ENCODE results near the gene HSDL2. TPM values are rescaled to one million over a fixed set of nuclear protein-coding genes. Genes with fewer than 3 reads are reported as not detected.
A peak's percentile ranks its signal among the peaks of the same experiment; 100 is the strongest.
"Not testable (repeated sequence)": the region's sequence is repeated elsewhere in the genome, so short reads cannot be mapped to it uniquely, and the experiment has no call there.

The HSDL2 gene
- polyA plus RNA-seq, 3 donors, result 106 to 131 (median 114) TPM

GRCh38 chr9:112354081-112354743 lies 25.7 kb upstream of the HSDL2 start:
- no peak for DNase-seq (ENCODE audit: extremely low read depth in 1 of 11, low read depth in 9 of 11, low spot score in 4 of 11)

GRCh38 chr9:112355427-112355897 lies 24.4 kb upstream of the HSDL2 start:
- DNase-seq (ENCODE audit: extremely low read depth in 1 of 11, low read depth in 9 of 11, low spot score in 4 of 11), result no peak

GRCh38 chr9:112360047-112360804 lies 19.7 kb upstream of the HSDL2 start:
- no peak for DNase-seq (ENCODE audit: extremely low read depth in 1 of 11, low read depth in 9 of 11, low spot score in 4 of 11)

GRCh38 chr9:112361601-112362000 lies 18.3 kb upstream of the HSDL2 start:
- DNase-seq (ENCODE audit: extremely low read depth in 1 of 11, low read depth in 9 of 11, low spot score in 4 of 11), result no peak

GRCh38 chr9:112364761-112365160 lies 15.1 kb upstream of the HSDL2 start:
- DNase-seq (ENCODE audit: extremely low read depth in 1 of 11, low read depth in 9 of 11, low spot score in 4 of 11), result no peak

- DNase-seq (ENCODE audit: extremely low read depth in 1 of 11, low read depth in 9 of 11, low spot score in 4 of 11), result not testable (repeated sequence)
These were observed 14.7 kb upstream of the HSDL2 start for GRCh38 chr9:112365257-112365656.

- no peak for DNase-seq (ENCODE audit: extremely low read depth in 1 of 11, low read depth in 9 of 11, low spot score in 4 of 11)
These were observed 13.3 kb upstream of the HSDL2 start for GRCh38 chr9:112366591-112366990.

GRCh38 chr9:112367465-112367864 lies 12.4 kb upstream of the HSDL2 start:
- DNase-seq (ENCODE audit: extremely low read depth in 1 of 11, low read depth in 9 of 11, low spot score in 4 of 11), result no peak

GRCh38 chr9:112369817-112370216 lies 10.1 kb upstream of the HSDL2 start:
- no peak for DNase-seq (ENCODE audit: extremely low read depth in 1 of 11, low read depth in 9 of 11, low spot score in 4 of 11)

- no peak for DNase-seq (ENCODE audit: extremely low read depth in 1 of 11, low read depth in 9 of 11, low spot score in 4 of 11)
These were observed 8.8 kb upstream of the HSDL2 start for GRCh38 chr9:112371060-112371459.

- DNase-seq (ENCODE audit: extremely low read depth in 1 of 11, low read depth in 9 of 11, low spot score in 4 of 11), result not testable (repeated sequence)
These were observed 6.2 kb upstream of the HSDL2 start for GRCh38 chr9:112373666-112374065.

- DNase-seq (ENCODE audit: extremely low read depth in 1 of 11, low read depth in 9 of 11, low spot score in 4 of 11), result not testable (repeated sequence)
These were observed 5.7 kb upstream of the HSDL2 start for GRCh38 chr9:112374232-112374631.

- DNase-seq (ENCODE audit: extremely low read depth in 1 of 11, low read depth in 9 of 11, low spot score in 4 of 11), result no peak
These were observed 4.5 kb upstream of the HSDL2 start for GRCh38 chr9:112375361-112375760.

- DNase-seq (ENCODE audit: extremely low read depth in 1 of 11, low read depth in 9 of 11, low spot score in 4 of 11), result no peak
These were observed 2.8 kb upstream of the HSDL2 start for GRCh38 chr9:112377087-112377486.

GRCh38 chr9:112377684-112378327 lies 2.1 kb upstream of the HSDL2 start:
- no peak for DNase-seq (ENCODE audit: extremely low read depth in 1 of 11, low read depth in 9 of 11, low spot score in 4 of 11)

- DNase-seq (ENCODE audit: extremely low read depth in 1 of 11, low read depth in 9 of 11, low spot score in 4 of 11), result no peak
These were observed 1.4 kb upstream of the HSDL2 start for GRCh38 chr9:112378328-112379176.

- DNase-seq (ENCODE audit: extremely low read depth in 1 of 11, low read depth in 9 of 11, low spot score in 4 of 11), result peak; percentile 96 to 99 (median 98)
These were observed 469 bp upstream of the HSDL2 start for GRCh38 chr9:112379177-112380101.

- peak in 2 of 11 donors; percentile 17 to 25 for DNase-seq (ENCODE audit: extremely low read depth in 1 of 11, low read depth in 9 of 11, low spot score in 4 of 11)
These were observed 915 bp downstream of the HSDL2 start for GRCh38 chr9:112380825-112381221.
